ENCODE measurements around the gene TPRX1. TPM values are rescaled to one million over a fixed set of nuclear protein-coding genes. Genes with fewer than 3 reads are reported as not detected.
"Not testable (repeated sequence)": the region's sequence is repeated elsewhere in the genome, so short reads cannot be mapped to it uniquely, and the experiment has no call there.

Gene TPRX1
- total and polyA plus RNA-seq, 2 of the 4 experiments (the other 2 are of a cell fraction): not detected

- no peak overlapping the region for H3K4ac ChIP-seq (ENCODE audit: low read depth, low read length)
- DNase-seq (no peak), ATAC-seq (ENCODE audit: low read depth) (no peak)
- WGBS, 2 experiments (ENCODE audit: extremely low coverage in 2 of 2, insufficient read length in 1 of 2): 0% methylated on average over 2 of the region's 10 CpGs; no CpG with 5 or more reads in 1 of the 2 experiments
- H3K56ac ChIP-seq (ENCODE audit: extremely low read depth, insufficient read depth, low read length): no peak overlapping the region
- ChIA-PET CTCF (no interaction called here), POLR2A (ENCODE audit: unreplicated experiment) (no interaction called here)
- H2BK120ac ChIP-seq (ENCODE audit: low read depth, low read length): no peak overlapping the region
- dilution Hi-C loops (cut with HindIII; ENCODE audit: low sequenced_read_pairs, unreplicated experiment) (no loop called here), in situ Hi-C loops (cut with MboI; ENCODE audit: low sequenced_read_pairs) (no loop called here), intact Hi-C loops (cut with micrococcal nuclease) (no loop called here)
- H3K23ac ChIP-seq (ENCODE audit: low read depth, low read length): no peak overlapping the region
- no peak overlapping the region for H3K14ac ChIP-seq (replicated peaks; ENCODE audit: low read depth, low read length)
- H3K9ac ChIP-seq (ENCODE audit: low read depth, low read length): no peak overlapping the region
- H4K5ac ChIP-seq (ENCODE audit: low read depth, low read length): no peak overlapping the region
- no peak overlapping the region for H2AFZ ChIP-seq (replicated peaks; ENCODE audit: low read length, poor library complexity)
- H2AK9ac ChIP-seq (replicated peaks; ENCODE audit: low read depth, low read length, poor library complexity): no peak overlapping the region
- H3K18ac ChIP-seq (ENCODE audit: low read depth, low read length): no peak overlapping the region
- H3K9me1 ChIP-seq (ENCODE audit: insufficient read depth, low read length): no peaks in the 10 kb centered on the region
- H2BK20ac ChIP-seq (ENCODE audit: low read depth, low read length): no peak overlapping the region
- TF ChIP-seq CHD1 (IDR thresholded peaks at IDR 0.05; ENCODE audit: low read depth, low read length) (no peak), RCOR1 (IDR thresholded peaks at IDR 0.05; ENCODE audit: insufficient replicate concordance, low read length) (no peak)
- H4K91ac ChIP-seq (ENCODE audit: insufficient read depth, low read depth, low read length): no peak overlapping the region
- H4K20me1 ChIP-seq (ENCODE audit: insufficient read depth, low read length): no peaks in the 10 kb centered on the region
- H3K36me3 ChIP-seq (ENCODE audit: control insufficient read depth, insufficient read depth, low read length): no peaks in the 10 kb centered on the region
- no TSS peak for BruUV-seq (replicated peaks)
- H4K8ac ChIP-seq (ENCODE audit: low read depth in 2 of 2, low read length in 2 of 2): no peak overlapping the region
- no peak overlapping the region for H3K4me3 ChIP-seq (ENCODE audit: insufficient read depth, low read depth, low read length)
- no peaks in the 10 kb centered on the region for H3K4me1 ChIP-seq (ENCODE audit: control insufficient read depth, insufficient read depth, low read length)
- H3K27me3 ChIP-seq (ENCODE audit: control insufficient read depth, insufficient read depth, low read length): peaks cover 41% of the 10 kb centered on the region
- H2BK15ac ChIP-seq (ENCODE audit: low read depth, low read length): no peak overlapping the region
- H3K27ac ChIP-seq (ENCODE audit: insufficient read depth, low read length): no peak overlapping the region
- no peak overlapping the region for H3K4me2 ChIP-seq (ENCODE audit: low read depth, low read length)
- H2BK5ac ChIP-seq (ENCODE audit: low read depth, low read length, poor library complexity, severe bottlenecking): no peak overlapping the region
- no peak overlapping the region for H2AK5ac ChIP-seq (ENCODE audit: low read depth, low read length)
- H3K9me3 ChIP-seq (ENCODE audit: control insufficient read depth, insufficient read depth, low read length): no peaks in the 10 kb centered on the region
- no peaks in the 10 kb centered on the region for H3K79me1 ChIP-seq (ENCODE audit: low read depth in 1 of 2, low read length in 2 of 2)
These were observed 15.5 kb upstream of the TPRX1 start for GRCh38 chr19:47819858-47820257.

GRCh38 chr19:47818221-47818620 lies 13.9 kb upstream of the TPRX1 start:
- DNase-seq; H3K27ac ChIP-seq (ENCODE audit: insufficient read depth, low read length); H2BK15ac ChIP-seq (ENCODE audit: low read depth, low read length); H2AK5ac ChIP-seq (ENCODE audit: low read depth, low read length); H3K4ac ChIP-seq (ENCODE audit: low read depth, low read length); H2AK9ac ChIP-seq (replicated peaks; ENCODE audit: low read depth, low read length, poor library complexity); H4K8ac ChIP-seq (ENCODE audit: low read depth in 2 of 2, low read length in 2 of 2); H3K23ac ChIP-seq (ENCODE audit: low read depth, low read length); POLR2A ChIA-PET (ENCODE audit: unreplicated experiment); H3K4me3 ChIP-seq (ENCODE audit: insufficient read depth, low read depth, low read length); H4K20me1 ChIP-seq (ENCODE audit: insufficient read depth, low read length); H3K18ac ChIP-seq (ENCODE audit: low read depth, low read length); dilution Hi-C loops (cut with HindIII; ENCODE audit: low sequenced_read_pairs, unreplicated experiment); H3K79me1 ChIP-seq (ENCODE audit: low read depth in 1 of 2, low read length in 2 of 2); H4K91ac ChIP-seq (ENCODE audit: insufficient read depth, low read depth, low read length); in situ Hi-C loops (cut with MboI; ENCODE audit: low sequenced_read_pairs); H4K5ac ChIP-seq (ENCODE audit: low read depth, low read length); BruUV-seq (replicated peaks); CTCF ChIA-PET; H3K36me3 ChIP-seq (ENCODE audit: control insufficient read depth, insufficient read depth, low read length); H3K4me2 ChIP-seq (ENCODE audit: low read depth, low read length); H3K9me1 ChIP-seq (ENCODE audit: insufficient read depth, low read length); H3K14ac ChIP-seq (replicated peaks; ENCODE audit: low read depth, low read length); H3K56ac ChIP-seq (ENCODE audit: extremely low read depth, insufficient read depth, low read length); H3K4me1 ChIP-seq (ENCODE audit: control insufficient read depth, insufficient read depth, low read length); H3K9ac ChIP-seq (ENCODE audit: low read depth, low read length); intact Hi-C loops (cut with micrococcal nuclease); ATAC-seq (ENCODE audit: low read depth); H2BK5ac ChIP-seq (ENCODE audit: low read depth, low read length, poor library complexity, severe bottlenecking); H3K9me3 ChIP-seq (ENCODE audit: control insufficient read depth, insufficient read depth, low read length); H2BK20ac ChIP-seq (ENCODE audit: low read depth, low read length); H2BK120ac ChIP-seq (ENCODE audit: low read depth, low read length); H2AFZ ChIP-seq (replicated peaks; ENCODE audit: low read length, poor library complexity): not testable (repeated sequence)
- peaks cover 37% of the 10 kb centered on the region for H3K27me3 ChIP-seq (ENCODE audit: control insufficient read depth, insufficient read depth, low read length)
- WGBS, 2 experiments (ENCODE audit: extremely low coverage in 2 of 2, insufficient read length in 1 of 2): 100% methylated on average over 1 of the region's 1 CpG; no CpG with 5 or more reads in 1 of the 2 experiments

Measured in IMR-90 (cell line).